Lower leg skin (tissue), 4 donors: ENCODE data around the gene LDOC1. TPM values are rescaled to one million over a fixed set of nuclear protein-coding genes. Genes with fewer than 3 reads are reported as not detected.
"Not testable (repeated sequence)": the region's sequence is repeated elsewhere in the genome, so short reads cannot be mapped to it uniquely, and the experiment has no call there.

Experiments
- DNase-seq, 2 donors: peaks; one replicate each; pipeline ENCODE4 v3.0.0-alpha.2; 2019; ENCODE audit warnings: low spot score in 2 of 2
- H3K4me3 ChIP-seq: fragments of 200-600 bp; sonication (generic); 2 replicates; pipeline ENCODE4 v1.5.1; 2017; ENCODE audit warnings: mild to moderate bottlenecking, low read depth; ENCODE audit not compliant: poor library complexity, severe bottlenecking
- CTCF ChIP-seq, 3 donors: fragments of 450-650 bp; IDR thresholded peaks; one replicate each; pipeline ENCODE4 v1.5.1; 2016; ENCODE audit warnings: antibody characterized with exemption in 3 of 3, mild to moderate bottlenecking in 3 of 3, moderate library complexity in 2 of 3
- POLR2A ChIP-seq, 2 donors: fragments of 450-650 bp; IDR thresholded peaks; one replicate each; pipeline ENCODE4 v1.6.1; 2016 to 2017; ENCODE audit warnings: antibody characterized with exemption in 2 of 2, mild to moderate bottlenecking in 1 of 2, moderate library complexity in 1 of 2
- WGBS, 2 donors: methylation state at CpG; one replicate each; pipeline ENCODE4 v1.1.5; 2018; 5-methylcytosine and 5-hydroxymethylcytosine counted together
- intact Hi-C: fragments of 100-400 bp; cut with DNase I; formaldehyde crosslinking; loops from one replicate; pipeline ENCODE4 v1.15.0; 2023; ENCODE audit warnings: low total_unique reads
- total RNA-seq, 4 donors: library from RNA; depleted of rRNA; stranded (reverse); fragments of >200 nt; gene quantifications; one replicate each; pipeline ENCODE4 v1.1.0, GENCODE V29; 2016

The LDOC1 gene
- total RNA-seq, 4 donors from 2014 or later, result 3.8 to 11.1 (median 9.3) TPM

- H3K4me3 ChIP-seq, result no peak overlapping the region
- TF ChIP-seq CTCF (IDR thresholded peaks at IDR 0.05), result no peak
- TF ChIP-seq POLR2A (IDR thresholded peaks at IDR 0.05), result no peak
- 74 to 91% methylated on average over 5 of the region's 5 CpGs for WGBS, 2 donors
- intact Hi-C loops, result no loop called here
- DNase-seq, result no peak
These were observed 8.4 kb upstream of the LDOC1 start for GRCh38 chrX:141185366-141185765.

GRCh38 chrX:141183000-141183399 is 6.1 kb upstream of the LDOC1 start:
- intact Hi-C loops, result no loop called here
- 58 to 70% methylated on average over 5 of the region's 5 CpGs for WGBS, 2 donors
- no peak for DNase-seq
- TF ChIP-seq POLR2A (IDR thresholded peaks at IDR 0.05), result no peak
- H3K4me3 ChIP-seq, result no peak overlapping the region

GRCh38 chrX:141180851-141181250 is 3.9 kb upstream of the LDOC1 start:
- TF ChIP-seq CTCF (IDR thresholded peaks at IDR 0.05), result no peak
- no peak for TF ChIP-seq POLR2A (IDR thresholded peaks at IDR 0.05)
- intact Hi-C loops, result no loop called here
- H3K4me3 ChIP-seq, result no peak overlapping the region
- 59 to 63% methylated on average over 6 to 7 of the region's 7 CpGs for WGBS, 2 donors
- no peak for DNase-seq

- intact Hi-C loops, result no loop called here
- H3K4me3 ChIP-seq, result no peak overlapping the region
- TF ChIP-seq POLR2A (IDR thresholded peaks at IDR 0.05) (no peak), CTCF (IDR thresholded peaks at IDR 0.05) (no peak)
- no peak for DNase-seq
- 64 to 69% methylated on average over 5 of the region's 5 CpGs for WGBS, 2 donors
These were observed 1.1 kb downstream of the LDOC1 start for GRCh38 chrX:141175786-141176185.

- H3K4me3 ChIP-seq, result no peak overlapping the region
- intact Hi-C loops, result no loop called here
- DNase-seq, result no peak
- WGBS, 2 donors, result 91 to 96% methylated on average over 1 of the region's 1 CpG
- TF ChIP-seq POLR2A (IDR thresholded peaks at IDR 0.05) (no peak), CTCF (IDR thresholded peaks at IDR 0.05) (no peak)
These were observed 12.5 kb downstream of the LDOC1 start for GRCh38 chrX:141164406-141164805.

GRCh38 chrX:141158084-141158483 is 18.8 kb downstream of the LDOC1 start:
- no peak for DNase-seq
- 87% methylated on average over 3 of the region's 3 CpGs for WGBS, 2 donors
- TF ChIP-seq POLR2A (IDR thresholded peaks at IDR 0.05) (no peak), CTCF (IDR thresholded peaks at IDR 0.05) (no peak)
- no peak overlapping the region for H3K4me3 ChIP-seq
- intact Hi-C loops, result no loop called here

GRCh38 chrX:141155231-141155630 is 21.7 kb downstream of the LDOC1 start:
- intact Hi-C loops, H3K4me3 ChIP-seq, DNase-seq: not testable (repeated sequence)
- 66 to 77% methylated on average over 3 of the region's 3 CpGs for WGBS, 2 donors
